Left colon (tissue), 2 donors: ENCODE measurements around the gene USH2A. TPM values are rescaled to one million over a fixed set of nuclear protein-coding genes. Genes with fewer than 3 reads are reported as not detected.
"Not testable (repeated sequence)": the region's sequence is repeated elsewhere in the genome, so short reads cannot be mapped to it uniquely, and the experiment has no call there.

Source experiments
- ATAC-seq: fragments of 200-7000 bp; cut with Tn5 transposase; one replicate; pipeline ENCODE4 v1.9.1; 2020; ENCODE audit warnings: mild to moderate bottlenecking, moderate library complexity
- DNase-seq, 2 donors: peaks; one replicate each; pipeline ENCODE4 v3.0.0-alpha.2; 2020
- intact Hi-C, 2 donors: fragments of 100-400 bp; cut with DNase I in 1 of 2; cut with micrococcal nuclease in 1 of 2; formaldehyde crosslinking; loops; one replicate each; pipeline versions ENCODE4 v1.11.2 to v1.14.0; 2022; cut with DNase I, micrococcal nuclease
- total RNA-seq, 2 donors: library from RNA; stranded (reverse); fragmentation: NEBNext Ultra II Directional; extraction: Animal tissue kit (Norgen Biotek cat#: 25700); gene quantifications; one replicate each; pipeline ENCODE4 v1.2.1, GENCODE V29; 2021
- donor health status: DM: no; HTN: no; CAD: no.
- donor health status: DM: yes; HTN: yes; CAD: no.

The USH2A gene
- total RNA-seq, 2 donors from 2014 or later = under 0.01 to 0.03 TPM

GRCh38 chr1:216176970-216177369 lies 246.3 kb downstream of the USH2A start:
- intact Hi-C loops = no loop called here
- ATAC-seq (no peak), DNase-seq (no peak)

- ATAC-seq (no peak), DNase-seq (no peak)
- intact Hi-C loops = no loop called here
Measured at GRCh38 chr1:216175714-216176113, 247.5 kb downstream of the USH2A start.

DNA sequence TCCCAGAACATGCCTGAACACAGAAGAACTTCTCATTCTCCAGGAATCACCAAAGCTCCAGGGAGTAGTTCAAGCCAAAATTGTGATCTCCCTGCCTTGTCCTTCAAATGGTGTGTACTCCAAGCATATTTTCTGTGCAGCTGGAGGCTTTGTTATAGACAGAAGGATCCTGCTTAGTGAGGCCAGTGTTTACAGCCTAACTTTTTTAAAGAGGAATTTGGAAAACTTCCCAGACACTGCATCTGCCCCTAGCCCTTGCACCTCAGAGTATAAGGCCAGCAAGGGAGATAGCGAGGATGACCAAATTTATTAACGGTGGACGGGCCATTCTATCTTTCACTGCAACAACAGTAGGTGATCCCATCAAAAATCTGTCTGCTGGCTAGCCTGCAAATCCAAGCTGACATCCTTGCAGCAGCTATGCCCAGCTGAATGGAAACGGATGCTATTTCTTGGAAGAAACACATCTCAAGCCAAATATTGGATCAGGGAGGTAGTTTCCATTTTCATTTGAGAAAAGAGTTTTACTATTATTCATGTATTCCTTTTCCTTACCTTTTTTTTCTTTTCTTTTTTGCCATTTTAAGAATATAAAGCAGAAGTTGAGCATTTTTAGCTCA lies 249.8 kb downstream of the USH2A start:
- intact Hi-C loops = no loop called here
- DNase-seq (no peak), ATAC-seq (no peak)

- no peak for DNase-seq
- intact Hi-C loops = no loop called here
- ATAC-seq = no peak
Measured at GRCh38 chr1:216169351-216169750, 253.9 kb downstream of the USH2A start.

DNA sequence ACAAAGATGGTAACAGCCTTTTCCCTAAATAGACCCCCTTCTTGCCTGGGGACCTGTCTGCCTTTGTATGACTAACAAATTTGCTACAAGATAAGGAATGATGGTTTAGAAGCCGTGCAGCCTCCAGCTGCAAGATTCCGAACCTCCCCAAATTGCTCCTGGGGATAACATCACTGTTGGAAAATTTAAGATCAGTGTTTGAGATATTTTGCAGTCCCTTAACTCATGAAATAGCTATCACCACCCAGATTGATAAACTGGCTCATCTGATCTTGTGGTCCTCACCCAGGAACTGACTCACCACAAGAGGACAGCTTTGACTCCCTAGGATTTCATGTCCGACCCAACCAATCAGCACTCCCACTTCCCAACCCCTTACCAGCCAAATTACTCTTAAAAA lies 254.7 kb downstream of the USH2A start:
- ATAC-seq (no peak), DNase-seq (no peak)
- intact Hi-C loops = no loop called here

GRCh38 chr1:216154063-216154462 lies 269.2 kb downstream of the USH2A start:
- ATAC-seq (no peak), DNase-seq (no peak)
- intact Hi-C loops = no loop called here

DNA sequence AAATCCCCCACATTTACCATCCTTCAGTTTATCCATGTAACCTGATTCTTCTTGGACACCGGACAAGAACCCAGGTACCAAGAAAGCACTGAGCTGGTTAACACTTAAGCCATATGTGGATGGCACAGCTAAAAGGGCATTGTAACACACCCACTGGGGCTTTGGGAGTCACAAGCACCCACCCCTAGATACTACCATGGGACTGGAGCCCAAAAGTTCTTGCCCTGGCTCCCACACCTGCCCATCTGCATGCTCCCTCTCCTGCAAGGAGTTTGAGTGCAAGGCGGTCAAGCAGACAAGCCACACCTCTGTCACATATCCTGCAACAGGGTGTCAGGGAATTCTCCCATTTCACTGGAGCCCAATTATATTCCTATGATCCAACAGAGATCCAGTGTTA lies 270.1 kb downstream of the USH2A start:
- no peak for DNase-seq
- ATAC-seq = no peak
- intact Hi-C loops = no loop called here

- intact Hi-C loops, DNase-seq, ATAC-seq: not testable (repeated sequence)
Measured at GRCh38 chr1:216145451-216146018, 277.7 kb downstream of the USH2A start.

DNA sequence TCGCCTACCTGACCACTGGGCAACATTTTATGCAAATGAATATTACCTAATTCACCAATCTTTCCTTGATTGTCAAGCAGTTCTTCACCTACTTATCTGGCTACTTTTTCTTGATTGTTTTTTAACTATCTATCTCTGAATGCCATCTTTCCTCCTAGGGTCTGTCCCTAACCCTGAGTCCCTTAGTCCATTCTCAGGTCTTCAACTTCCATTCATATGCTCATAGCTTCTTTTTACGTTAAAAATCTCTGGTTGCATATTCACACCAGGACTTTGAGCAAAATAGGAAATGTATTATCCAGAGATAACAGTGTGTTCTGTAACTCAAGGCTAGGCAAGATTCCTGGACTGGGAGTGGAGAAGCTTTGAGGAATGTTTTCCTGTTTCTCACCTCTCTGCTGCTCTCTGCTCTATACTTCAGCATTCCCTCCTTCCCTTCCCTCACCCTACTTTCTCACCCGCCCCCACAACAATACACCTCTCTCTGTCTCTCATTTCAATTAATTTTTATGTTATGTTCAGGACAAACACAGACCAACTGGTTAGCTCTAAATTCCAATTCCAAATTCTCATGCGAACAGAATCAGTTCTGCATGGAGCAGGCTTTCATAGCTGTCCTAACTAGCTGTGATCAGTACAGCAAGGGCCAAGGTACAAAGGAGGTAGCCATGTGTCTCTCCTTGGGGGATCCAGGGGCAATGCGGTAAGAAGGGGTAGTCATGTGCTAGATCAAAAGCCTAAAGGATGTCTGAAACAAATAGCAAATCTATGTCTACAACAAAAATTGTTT lies 278.4 kb downstream of the USH2A start:
- no peak for DNase-seq
- ATAC-seq = no peak
- intact Hi-C loops = no loop called here

- intact Hi-C loops = no loop called here
- no peak for DNase-seq
- no peak for ATAC-seq
Measured at GRCh38 chr1:216142921-216143320, 280.3 kb downstream of the USH2A start.

GRCh38 chr1:216140730-216141524 lies 282.3 kb downstream of the USH2A start:
- intact Hi-C loops = no loop called here
- DNase-seq = no peak
- ATAC-seq = no peak

DNA sequence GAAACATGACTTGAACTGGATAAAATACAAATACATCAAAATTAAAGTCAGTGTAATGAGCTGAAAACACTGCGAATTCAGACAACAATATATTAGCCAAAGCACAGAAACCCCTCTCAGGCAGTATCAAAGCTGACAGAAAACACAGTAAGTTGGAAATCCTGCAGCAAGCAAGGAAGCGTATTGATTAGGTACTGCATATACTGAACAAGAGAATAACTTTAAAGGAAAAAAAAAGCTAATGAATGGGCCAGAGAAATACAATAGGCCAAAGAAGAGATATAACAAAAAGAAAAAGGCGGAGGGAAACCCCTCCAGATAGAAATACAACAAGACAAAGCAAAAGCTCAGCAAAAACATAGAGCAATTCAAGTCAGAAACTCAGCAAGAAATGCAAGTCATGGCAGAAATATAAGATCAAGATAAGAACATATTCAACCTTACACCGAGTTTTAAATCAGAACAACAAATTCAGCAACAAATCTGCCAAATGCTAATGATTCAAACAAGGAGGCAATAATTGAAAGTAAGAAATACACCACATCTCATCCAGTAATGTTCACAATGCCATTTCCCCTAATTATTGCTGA lies 299.0 kb downstream of the USH2A start:
- DNase-seq = no peak
- intact Hi-C loops = no loop called here
- no peak for ATAC-seq

GRCh38 chr1:216123446-216124191 lies 299.6 kb downstream of the USH2A start:
- intact Hi-C loops = no loop called here
- ATAC-seq = no peak
- no peak for DNase-seq

DNA sequence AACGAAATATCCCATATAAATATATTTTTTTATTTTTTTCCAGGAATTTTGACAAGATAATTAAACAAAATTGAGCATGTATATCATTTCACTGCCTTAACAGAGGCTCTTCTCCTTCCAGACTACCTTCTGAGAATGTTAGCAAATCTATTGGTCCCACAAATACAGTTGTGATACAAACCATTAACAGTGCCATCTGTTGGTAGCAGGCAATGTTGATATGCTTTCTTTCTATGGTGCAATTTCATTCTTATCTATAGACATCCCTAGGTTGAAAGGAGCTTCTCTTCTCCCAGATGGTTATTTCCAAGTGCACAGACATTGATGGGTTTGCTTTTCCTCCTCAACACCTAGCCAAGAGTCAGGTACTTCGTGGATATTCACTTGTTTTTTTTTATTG lies 303.6 kb downstream of the USH2A start:
- peak; percentile 44 for ATAC-seq
- DNase-seq = no peak
- intact Hi-C loops = no loop called here

DNA sequence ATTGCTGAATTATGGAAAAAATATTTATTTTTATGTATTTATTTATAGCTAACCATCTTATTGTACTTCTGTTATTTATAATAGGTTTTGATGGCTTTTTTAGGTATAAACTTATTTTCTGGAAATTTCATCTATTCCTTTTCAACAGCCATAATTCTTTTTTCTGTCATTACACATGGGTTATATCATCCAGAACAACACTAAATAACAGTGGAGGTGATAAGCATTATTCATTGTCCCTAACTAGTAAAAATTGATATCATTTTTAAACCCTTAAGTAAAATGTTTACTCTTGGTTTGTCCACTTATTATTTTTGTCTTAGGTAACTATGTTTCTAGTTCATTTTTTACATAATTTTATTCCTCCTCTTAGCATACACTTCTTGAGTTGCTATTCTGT lies 309.1 kb downstream of the USH2A start:
- DNase-seq = no peak
- ATAC-seq = no peak
- intact Hi-C loops = no loop called here

DNA sequence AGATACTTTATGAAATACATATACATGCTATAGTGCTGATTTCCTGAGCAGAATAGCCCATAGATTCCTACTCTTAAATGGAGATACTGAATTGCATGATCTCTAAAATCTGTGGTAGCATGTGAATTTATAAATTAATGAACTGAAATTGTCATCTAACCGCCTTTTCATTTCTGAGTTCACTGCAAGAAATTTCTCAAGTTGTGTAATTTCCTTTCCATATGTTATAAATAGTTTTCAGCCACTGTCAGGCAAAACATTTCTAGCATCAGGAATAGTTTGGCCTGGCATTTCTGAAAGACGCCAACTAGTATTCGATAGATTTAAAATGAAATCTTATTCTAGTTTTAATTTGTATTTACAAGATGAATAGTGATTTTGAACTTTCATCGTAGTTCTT lies 310.1 kb downstream of the USH2A start:
- intact Hi-C loops = no loop called here
- ATAC-seq (no peak), DNase-seq (no peak)

DNA sequence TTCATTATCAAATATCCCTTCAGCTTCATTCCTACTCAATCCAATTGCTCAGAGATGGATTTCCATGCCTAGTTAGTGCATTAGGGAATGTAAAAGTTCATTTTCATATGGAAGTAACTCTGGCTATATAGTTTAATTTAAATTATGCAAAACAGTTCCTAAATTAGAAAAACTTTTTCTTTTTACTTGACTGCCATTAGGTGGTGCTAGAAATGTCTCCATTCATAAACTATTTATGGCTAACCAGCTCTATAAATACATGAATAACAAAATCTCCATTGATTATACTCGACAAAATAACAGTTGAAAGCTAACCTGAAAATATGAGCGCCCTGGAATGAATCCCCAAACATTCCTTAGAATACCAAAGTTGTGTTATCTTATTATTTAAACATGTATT lies 311.4 kb downstream of the USH2A start:
- intact Hi-C loops = no loop called here
- no peak for ATAC-seq

DNA sequence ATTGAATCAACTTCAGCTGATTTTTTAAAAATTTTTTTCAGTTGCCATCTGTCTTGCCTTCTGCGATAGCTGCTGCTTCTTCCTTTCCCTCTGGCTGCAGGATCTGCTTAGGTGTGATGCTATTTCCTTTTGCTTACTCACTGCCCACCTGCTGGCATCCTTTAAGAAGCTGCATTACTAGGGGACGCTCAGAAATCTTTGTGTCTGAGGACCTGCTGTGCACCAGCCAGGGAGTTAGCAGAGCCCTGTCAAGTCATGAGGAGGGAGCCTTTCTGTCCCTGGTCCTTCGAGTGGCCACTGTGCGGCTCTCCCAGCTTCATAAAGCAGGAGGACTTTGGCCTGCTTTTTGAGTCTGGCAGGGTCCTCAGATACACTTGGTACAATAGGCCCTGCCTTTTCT lies 327.8 kb downstream of the USH2A start:
- ATAC-seq (no peak), DNase-seq (no peak)
- intact Hi-C loops = no loop called here

More for the DNA sequence above, 311.4 kb downstream of the USH2A start:
- no peak for DNase-seq

DNA sequence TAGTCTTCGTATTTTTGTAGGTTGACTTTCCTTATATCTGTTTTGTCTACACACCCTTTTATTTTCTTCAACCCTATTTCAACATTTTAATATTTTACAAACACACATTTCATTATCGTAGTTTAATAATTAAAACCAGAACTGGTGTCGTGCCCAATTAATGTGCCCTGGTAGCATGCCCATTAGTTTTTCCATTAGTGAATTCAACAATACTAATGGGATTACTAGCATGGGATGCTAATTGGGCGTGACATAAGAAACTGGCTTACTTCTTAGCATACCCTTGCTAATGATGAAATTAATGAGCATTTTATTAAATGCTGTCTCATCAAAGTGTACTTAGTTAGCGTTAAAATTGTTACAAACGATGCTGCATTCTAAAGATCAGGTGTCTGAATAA lies 332.7 kb downstream of the USH2A start:
- ATAC-seq (no peak), DNase-seq (no peak)
- intact Hi-C loops = no loop called here
